NB4 (cell line): Measurements from ENCODE around the gene AQR.

ENCODE experiments used
- MYC ChIP-seq: IDR thresholded peaks from 2 replicates; pipeline ENCODE4 v1.6.1; 2011; ENCODE audit warnings: low read depth, low read length
- POLR2A ChIP-seq: IDR thresholded peaks from 2 replicates; pipeline ENCODE4 v1.6.1; 2011; ENCODE audit warnings: mild to moderate bottlenecking; ENCODE audit not compliant: insufficient read length; ENCODE audit errors: extremely low read depth
- TF ChIP-seq, protein P1 (sequence below): IDR thresholded peaks from one replicate; pipeline ENCODE4 v1.5.1; 2012; ENCODE audit warnings: low read depth, low read length

DNA sequence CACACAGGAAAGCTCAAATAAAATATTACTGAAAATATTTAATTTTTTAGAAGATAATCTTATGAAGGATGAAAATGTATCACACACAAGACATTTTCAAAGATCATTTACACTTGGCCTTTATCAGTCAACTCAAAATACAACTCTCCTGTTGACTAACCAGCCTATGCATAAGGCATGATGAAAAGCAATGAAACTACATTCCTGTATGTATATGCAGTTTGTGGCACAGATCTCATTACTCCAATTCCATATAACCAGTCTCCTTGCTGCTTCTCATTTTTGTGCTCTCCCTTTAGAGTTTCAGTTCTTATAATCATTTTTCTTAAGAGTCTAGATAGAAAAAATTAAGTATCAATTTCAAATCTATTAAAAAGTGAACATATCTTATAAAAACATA, 25.8 kb downstream of the AQR start:
- no peak for TF ChIP-seq POLR2A
- TF ChIP-seq, protein P1, sequence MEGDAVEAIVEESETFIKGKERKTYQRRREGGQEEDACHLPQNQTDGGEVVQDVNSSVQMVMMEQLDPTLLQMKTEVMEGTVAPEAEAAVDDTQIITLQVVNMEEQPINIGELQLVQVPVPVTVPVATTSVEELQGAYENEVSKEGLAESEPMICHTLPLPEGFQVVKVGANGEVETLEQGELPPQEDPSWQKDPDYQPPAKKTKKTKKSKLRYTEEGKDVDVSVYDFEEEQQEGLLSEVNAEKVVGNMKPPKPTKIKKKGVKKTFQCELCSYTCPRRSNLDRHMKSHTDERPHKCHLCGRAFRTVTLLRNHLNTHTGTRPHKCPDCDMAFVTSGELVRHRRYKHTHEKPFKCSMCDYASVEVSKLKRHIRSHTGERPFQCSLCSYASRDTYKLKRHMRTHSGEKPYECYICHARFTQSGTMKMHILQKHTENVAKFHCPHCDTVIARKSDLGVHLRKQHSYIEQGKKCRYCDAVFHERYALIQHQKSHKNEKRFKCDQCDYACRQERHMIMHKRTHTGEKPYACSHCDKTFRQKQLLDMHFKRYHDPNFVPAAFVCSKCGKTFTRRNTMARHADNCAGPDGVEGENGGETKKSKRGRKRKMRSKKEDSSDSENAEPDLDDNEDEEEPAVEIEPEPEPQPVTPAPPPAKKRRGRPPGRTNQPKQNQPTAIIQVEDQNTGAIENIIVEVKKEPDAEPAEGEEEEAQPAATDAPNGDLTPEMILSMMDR = no peak
- no peak for TF ChIP-seq MYC
